Femur (tissue), 1 donor: Measurements from ENCODE around the gene MTSS2.

Experiments used
- DNase-seq: peaks from one replicate; pipeline ENCODE4 v3.0.0-alpha.2; 2017

Gene MTSS2

GRCh38 chr16:70713824-70714223 lies 28.0 kb upstream of the MTSS2 start:
- DNase-seq, result no peak

- DNase-seq, result no peak
Observed at GRCh38 chr16:70713342-70713741, 27.5 kb upstream of the MTSS2 start.

- DNase-seq, result no peak
Observed at GRCh38 chr16:70712942-70713341, 27.1 kb upstream of the MTSS2 start.

GRCh38 chr16:70712359-70712758 lies 26.5 kb upstream of the MTSS2 start:
- DNase-seq, result no peak

- DNase-seq, result no peak
Observed at GRCh38 chr16:70711211-70712031, 25.6 kb upstream of the MTSS2 start.

- DNase-seq, result no peak
Observed at GRCh38 chr16:70710422-70711210, 24.8 kb upstream of the MTSS2 start.

GRCh38 chr16:70709942-70710341 lies 24.1 kb upstream of the MTSS2 start:
- no peak for DNase-seq

- no peak for DNase-seq
Observed at GRCh38 chr16:70709457-70709856, 23.6 kb upstream of the MTSS2 start.

- no peak for DNase-seq
Observed at GRCh38 chr16:70708366-70709246, 22.8 kb upstream of the MTSS2 start.

- DNase-seq, result no peak
Observed at GRCh38 chr16:70706948-70707465, 21.2 kb upstream of the MTSS2 start.

- DNase-seq, result no peak
Observed at GRCh38 chr16:70705056-70705455, 19.2 kb upstream of the MTSS2 start.

- no peak for DNase-seq
Observed at GRCh38 chr16:70704586-70704985, 18.7 kb upstream of the MTSS2 start.

GRCh38 chr16:70703835-70704381 lies 18.1 kb upstream of the MTSS2 start:
- DNase-seq, result no peak

- peak; percentile 83 for DNase-seq
Observed at GRCh38 chr16:70703041-70703834, 17.4 kb upstream of the MTSS2 start.

- no peak for DNase-seq
Observed at GRCh38 chr16:70702624-70703023, 16.8 kb upstream of the MTSS2 start.

GRCh38 chr16:70701998-70702397 lies 16.1 kb upstream of the MTSS2 start:
- no peak for DNase-seq

GRCh38 chr16:70701596-70701995 lies 15.7 kb upstream of the MTSS2 start:
- no peak for DNase-seq

GRCh38 chr16:70701036-70701435 lies 15.2 kb upstream of the MTSS2 start:
- DNase-seq, result no peak

- DNase-seq, result peak; percentile 87
Observed at GRCh38 chr16:70700101-70701020, 14.5 kb upstream of the MTSS2 start.

GRCh38 chr16:70699696-70700095 lies 13.8 kb upstream of the MTSS2 start:
- DNase-seq, result no peak

- DNase-seq, result no peak
Observed at GRCh38 chr16:70698901-70699300, 13.0 kb upstream of the MTSS2 start.
